K562 (cell line): ENCODE data around the gene NAA38. TPM values are rescaled to one million over a fixed set of nuclear protein-coding genes. Genes with fewer than 3 reads are reported as not detected.

Experiments
- EP300 ChIP-seq: IDR thresholded peaks from 2 replicates; pipeline ENCODE4 v1.6.1; 2012; ENCODE audit warnings: low read length, improper control_type of control experiment
- SMC3 ChIP-seq: conservative IDR thresholded peaks from 2 replicates; pipeline ENCODE4 v1.6.1; 2011; ENCODE audit warnings: low read depth, low read length, improper control_type of control experiment; ENCODE audit not compliant: insufficient read depth
- polyA plus RNA-seq, 8 experiments: library from polyadenylated mRNA; depleted of rRNA in 4 of 8; stranded (reverse) in 5 of 8; unstranded in 3 of 8; fragments of >200 nt; fragmentation: Nextera tagmentation in 2 of 8; fragmentation: Illumina TruSeq in 1 of 8; extraction: Ambion mirVana in 2 of 8; extraction: Trizol in 1 of 8; gene quantifications; 2 replicates each; pipeline versions ENCODE4 v1.2.1 to v1.2.3, GENCODE V29; 2011 to 2014; ENCODE audit warnings: inconsistent platforms in 1 of 8, missing spikeins in 1 of 8
- total RNA-seq, 7 experiments: library from RNA; depleted of rRNA in 6 of 7; stranded (reverse); fragments of >200 nt in 6 of 7; fragmentation: Illumina TruSeq in 2 of 7; extraction: Trizol in 2 of 7; gene quantifications; 2 replicates each; pipeline versions ENCODE4 v1.2.1 to v1.2.3, GENCODE V29; 2011 to 2021; ENCODE audit warnings: low replicate concordance in 1 of 7
- TF ChIP-seq, protein P1 (sequence below), 2 experiments: fragments of 450-650 bp; formaldehyde crosslinking in 1 of 2; IDR thresholded peaks; 2 replicates each; pipeline versions ENCODE4 v1.4.0 to v1.6.1; 2014 to 2020; ENCODE audit warnings: mild to moderate bottlenecking in 2 of 2, borderline replicate concordance in 1 of 2, low read depth in 1 of 2
- TF ChIP-seq, protein P2 (sequence below): fragments of 450-650 bp; IDR thresholded peaks from 2 replicates; pipeline ENCODE4 v1.6.1; 2014; ENCODE audit warnings: low read depth, mild to moderate bottlenecking, moderate library complexity, borderline replicate concordance

Gene NAA38
- total and polyA plus RNA-seq, 9 of the 15 experiments (the other 6 are each of a cell fraction or from before 2014, with no cell fraction given) = 16.4 to 99.8 (median 57.3) TPM

DNA sequence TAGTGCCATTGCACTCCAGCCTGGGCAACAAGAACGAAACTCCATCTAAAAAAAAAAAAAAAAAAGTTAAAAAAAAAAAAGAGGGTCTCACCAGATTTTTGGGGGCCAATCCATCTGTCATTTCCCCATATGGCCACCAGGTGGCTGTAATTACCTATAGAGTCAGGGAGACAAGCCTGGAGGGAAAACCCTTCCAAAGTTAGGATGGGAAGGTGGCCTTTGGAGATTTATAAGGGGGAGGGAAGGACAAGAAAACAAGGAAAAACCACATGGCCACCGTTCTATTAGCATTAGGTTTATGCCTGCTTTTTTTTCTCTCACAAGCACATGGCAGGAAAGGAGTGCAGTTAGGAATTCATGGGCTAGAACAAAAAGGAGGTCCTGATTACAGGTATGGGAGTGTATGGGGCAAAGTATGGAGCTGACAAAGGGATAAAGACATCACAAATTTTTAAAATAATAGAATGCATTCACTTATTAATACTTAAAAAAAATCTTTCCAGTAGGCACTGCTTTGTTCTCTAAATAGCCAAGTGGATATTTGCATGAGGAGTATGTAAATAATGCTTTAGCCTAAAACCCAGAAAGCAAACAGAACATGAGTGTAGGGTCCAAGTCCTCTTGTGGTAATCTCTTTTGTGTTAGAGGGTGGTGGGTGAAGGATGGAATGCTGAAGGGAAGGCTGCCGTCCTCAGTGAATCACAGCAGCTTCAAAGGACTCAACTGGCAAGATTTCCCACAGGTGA, 5.5 kb upstream of the NAA38 start (continued):
- TF ChIP-seq, protein P1, sequence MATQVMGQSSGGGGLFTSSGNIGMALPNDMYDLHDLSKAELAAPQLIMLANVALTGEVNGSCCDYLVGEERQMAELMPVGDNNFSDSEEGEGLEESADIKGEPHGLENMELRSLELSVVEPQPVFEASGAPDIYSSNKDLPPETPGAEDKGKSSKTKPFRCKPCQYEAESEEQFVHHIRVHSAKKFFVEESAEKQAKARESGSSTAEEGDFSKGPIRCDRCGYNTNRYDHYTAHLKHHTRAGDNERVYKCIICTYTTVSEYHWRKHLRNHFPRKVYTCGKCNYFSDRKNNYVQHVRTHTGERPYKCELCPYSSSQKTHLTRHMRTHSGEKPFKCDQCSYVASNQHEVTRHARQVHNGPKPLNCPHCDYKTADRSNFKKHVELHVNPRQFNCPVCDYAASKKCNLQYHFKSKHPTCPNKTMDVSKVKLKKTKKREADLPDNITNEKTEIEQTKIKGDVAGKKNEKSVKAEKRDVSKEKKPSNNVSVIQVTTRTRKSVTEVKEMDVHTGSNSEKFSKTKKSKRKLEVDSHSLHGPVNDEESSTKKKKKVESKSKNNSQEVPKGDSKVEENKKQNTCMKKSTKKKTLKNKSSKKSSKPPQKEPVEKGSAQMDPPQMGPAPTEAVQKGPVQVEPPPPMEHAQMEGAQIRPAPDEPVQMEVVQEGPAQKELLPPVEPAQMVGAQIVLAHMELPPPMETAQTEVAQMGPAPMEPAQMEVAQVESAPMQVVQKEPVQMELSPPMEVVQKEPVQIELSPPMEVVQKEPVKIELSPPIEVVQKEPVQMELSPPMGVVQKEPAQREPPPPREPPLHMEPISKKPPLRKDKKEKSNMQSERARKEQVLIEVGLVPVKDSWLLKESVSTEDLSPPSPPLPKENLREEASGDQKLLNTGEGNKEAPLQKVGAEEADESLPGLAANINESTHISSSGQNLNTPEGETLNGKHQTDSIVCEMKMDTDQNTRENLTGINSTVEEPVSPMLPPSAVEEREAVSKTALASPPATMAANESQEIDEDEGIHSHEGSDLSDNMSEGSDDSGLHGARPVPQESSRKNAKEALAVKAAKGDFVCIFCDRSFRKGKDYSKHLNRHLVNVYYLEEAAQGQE (IDR thresholded peaks at IDR 0.05; ENCODE audit: borderline replicate concordance) = peak; percentile 69; the same call in 1 of the 2 replicates
- TF ChIP-seq, protein P1 (CRISPR knock-in tag; IDR thresholded peaks at IDR 0.05; ENCODE audit: low read depth) = no peak
- TF ChIP-seq SMC3 (peak; percentile 46), EP300 (no peak)
- TF ChIP-seq, protein P2, sequence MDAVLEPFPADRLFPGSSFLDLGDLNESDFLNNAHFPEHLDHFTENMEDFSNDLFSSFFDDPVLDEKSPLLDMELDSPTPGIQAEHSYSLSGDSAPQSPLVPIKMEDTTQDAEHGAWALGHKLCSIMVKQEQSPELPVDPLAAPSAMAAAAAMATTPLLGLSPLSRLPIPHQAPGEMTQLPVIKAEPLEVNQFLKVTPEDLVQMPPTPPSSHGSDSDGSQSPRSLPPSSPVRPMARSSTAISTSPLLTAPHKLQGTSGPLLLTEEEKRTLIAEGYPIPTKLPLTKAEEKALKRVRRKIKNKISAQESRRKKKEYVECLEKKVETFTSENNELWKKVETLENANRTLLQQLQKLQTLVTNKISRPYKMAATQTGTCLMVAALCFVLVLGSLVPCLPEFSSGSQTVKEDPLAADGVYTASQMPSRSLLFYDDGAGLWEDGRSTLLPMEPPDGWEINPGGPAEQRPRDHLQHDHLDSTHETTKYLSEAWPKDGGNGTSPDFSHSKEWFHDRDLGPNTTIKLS = no peak
- TF ChIP-seq, all 486 proteins: peak for 9
